GM23338 (cell line): ENCODE data around the gene FBXW2.

Experiments
- CREB1 ChIP-seq: fragments of 250-450 bp; sonication (Bioruptor Pico); IDR thresholded peaks from 2 replicates; pipeline ENCODE4 v1.5.0; 2020; ENCODE audit warnings: low read depth, mild to moderate bottlenecking, moderate library complexity
- CTCF ChIP-seq, 2 experiments: fragments of 200-600 bp in 1 of 2; sonication (generic) in 1 of 2; conservative IDR thresholded peaks; 2 replicates each; pipeline versions ENCODE4 v1.5.1 to v1.6.1; 2016 to 2017; ENCODE audit warnings: antibody characterized with exemption in 2 of 2, low read depth in 2 of 2, mild to moderate bottlenecking in 2 of 2, moderate library complexity in 1 of 2
- ETS1 ChIP-seq: IDR thresholded peaks from 2 replicates; pipeline ENCODE4 v1.6.1; 2016; ENCODE audit warnings: antibody characterized with exemption
- EZH2 ChIP-seq: fragments of 200-600 bp; sonication (generic); IDR thresholded peaks from one replicate; pipeline ENCODE4 v1.8.0; 2017; ENCODE audit warnings: antibody characterized with exemption, mild to moderate bottlenecking, low read depth; ENCODE audit not compliant: unreplicated experiment
- EZH2phosphoT487 ChIP-seq: fragments of 200-600 bp; sonication (generic); IDR thresholded peaks from one replicate; pipeline ENCODE4 v1.8.1; 2018; ENCODE audit warnings: antibody characterized with exemption; ENCODE audit not compliant: unreplicated experiment
- JUNB ChIP-seq: IDR thresholded peaks from one replicate; pipeline ENCODE4 v1.6.1; 2016; ENCODE audit warnings: antibody characterized with exemption; ENCODE audit not compliant: unreplicated experiment
- NANOG ChIP-seq: IDR thresholded peaks from 2 replicates; pipeline ENCODE4 v1.6.1; 2016; ENCODE audit warnings: antibody characterized with exemption, borderline replicate concordance
- POLR2AphosphoS5 ChIP-seq: IDR thresholded peaks from 2 replicates; pipeline ENCODE4 v1.6.1; 2016; ENCODE audit warnings: antibody characterized with exemption, low read depth
- REST ChIP-seq: IDR thresholded peaks from one replicate; pipeline ENCODE4 v1.6.1; 2018; ENCODE audit warnings: antibody characterized with exemption; ENCODE audit not compliant: unreplicated experiment
- STAT1 ChIP-seq: IDR thresholded peaks from one replicate; pipeline ENCODE4 v1.6.1; 2016; ENCODE audit warnings: antibody characterized with exemption; ENCODE audit not compliant: unreplicated experiment
- ZNF114 ChIP-seq: fragments of 250-450 bp; sonication (Bioruptor Pico); IDR thresholded peaks from 2 replicates; pipeline ENCODE4 v1.5.0; 2020; ENCODE audit warnings: mild to moderate bottlenecking, moderate library complexity

- no peak for TF ChIP-seq POLR2AphosphoS5
- TF ChIP-seq CTCF (conservative IDR thresholded peaks at IDR 0.05; ENCODE audit: low read depth in 2 of 2), result no peak
- TF ChIP-seq ETS1, result no peak
- no peak for TF ChIP-seq REST
- TF ChIP-seq CREB1 (CRISPR knock-in tag), result no peak
- TF ChIP-seq EZH2, result no peak
- TF ChIP-seq EZH2phosphoT487, result no peak
- no peak for TF ChIP-seq JUNB
- TF ChIP-seq STAT1, result no peak
- no peak for TF ChIP-seq NANOG
- no peak for TF ChIP-seq ZNF114 (CRISPR knock-in tag)
These were observed 25.8 kb downstream of the FBXW2 start for GRCh38 chr9:120767451-120767850.
